ENCODE measurements around the gene CIDEB. TPM values are rescaled to one million over a fixed set of nuclear protein-coding genes. Genes with fewer than 3 reads are reported as not detected.

Gene CIDEB
- polyA plus RNA-seq, 1 donor, result 24.8 TPM

DNA sequence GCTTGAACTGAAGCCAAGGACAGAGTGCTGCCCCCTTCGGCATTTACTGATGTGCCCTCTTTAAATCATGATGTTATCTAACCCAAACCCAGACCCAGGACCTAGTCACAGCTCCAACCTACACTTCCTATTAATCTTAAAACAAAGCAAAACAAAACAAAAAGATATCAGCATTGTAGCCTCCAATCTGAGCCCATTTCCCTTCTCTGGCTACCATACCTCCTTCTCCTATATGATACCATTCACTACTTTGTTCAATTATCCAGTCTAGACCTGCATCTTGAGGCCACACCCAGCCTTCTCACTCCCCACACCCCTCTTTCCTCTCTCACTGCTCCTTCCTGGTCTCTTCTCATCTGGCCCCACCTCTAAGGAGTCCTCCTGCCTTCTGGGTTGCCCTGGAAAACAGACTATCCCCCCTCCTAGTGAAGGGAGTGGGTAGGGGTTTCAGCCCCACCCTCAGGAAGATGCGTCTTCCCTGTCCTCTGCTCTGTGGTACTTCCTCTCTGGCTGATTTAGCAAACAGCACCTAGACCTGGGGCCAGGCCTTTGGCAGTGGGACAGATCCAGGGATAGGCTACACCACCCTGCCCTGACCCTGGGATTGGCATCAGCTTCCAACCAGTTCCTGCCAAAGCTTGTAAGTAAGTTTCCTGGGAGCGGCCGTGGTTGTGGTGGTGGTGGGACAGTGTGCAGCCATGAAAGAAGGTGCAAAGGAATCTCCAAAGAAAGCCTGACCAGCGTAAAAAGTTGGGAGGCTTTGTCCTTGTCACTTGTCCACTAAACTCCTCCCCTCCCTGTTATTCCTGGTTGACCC is 6.8 kb upstream of the CIDEB start:
- DNase-seq, result no peak

DNA sequence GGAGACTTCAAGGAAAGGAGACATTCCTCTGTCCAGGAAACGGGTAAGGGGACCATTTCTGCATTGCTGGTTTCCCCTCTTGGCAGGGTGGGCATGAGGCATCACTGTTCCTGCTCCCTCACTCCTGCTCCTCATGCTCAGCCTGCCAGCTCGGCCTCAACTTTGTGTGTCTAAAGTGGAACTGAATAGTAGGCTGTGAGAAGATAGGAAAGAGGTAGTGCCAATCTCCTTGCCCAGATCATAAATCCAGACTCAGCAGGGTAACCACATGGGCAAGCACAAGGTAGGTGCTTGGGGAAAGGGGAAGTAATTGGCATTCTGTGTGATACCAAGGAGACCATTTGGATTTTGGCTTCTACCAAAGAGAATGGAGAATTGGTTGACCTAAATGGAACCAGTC is 6.1 kb upstream of the CIDEB start:
- no peak for DNase-seq

GRCh38 chr14:24312736-24313507 is 5.1 kb upstream of the CIDEB start:
- DNase-seq, result no peak

GRCh38 chr14:24311837-24312615 is 4.2 kb upstream of the CIDEB start:
- DNase-seq, result no peak

- peak; percentile 60 for DNase-seq
Observed at GRCh38 chr14:24310646-24311604, 3.1 kb upstream of the CIDEB start, which contains the start of gene LTB4R. Gene LTB4R, plus strand, starts transcription at chr14:24311502. Its CDS starts 4,150 bp downstream, at chr14:24315652.

- DNase-seq, result no peak
Observed at GRCh38 chr14:24310265-24310645, 2.5 kb upstream of the CIDEB start.

GRCh38 chr14:24309538-24310264 is 1.9 kb upstream of the CIDEB start, which contains the start of gene LTB4R2:
Gene LTB4R2, plus strand, starts transcription at chr14:24310140. Its CDS starts 525 bp downstream, at chr14:24310665.
- no peak for DNase-seq

DNA sequence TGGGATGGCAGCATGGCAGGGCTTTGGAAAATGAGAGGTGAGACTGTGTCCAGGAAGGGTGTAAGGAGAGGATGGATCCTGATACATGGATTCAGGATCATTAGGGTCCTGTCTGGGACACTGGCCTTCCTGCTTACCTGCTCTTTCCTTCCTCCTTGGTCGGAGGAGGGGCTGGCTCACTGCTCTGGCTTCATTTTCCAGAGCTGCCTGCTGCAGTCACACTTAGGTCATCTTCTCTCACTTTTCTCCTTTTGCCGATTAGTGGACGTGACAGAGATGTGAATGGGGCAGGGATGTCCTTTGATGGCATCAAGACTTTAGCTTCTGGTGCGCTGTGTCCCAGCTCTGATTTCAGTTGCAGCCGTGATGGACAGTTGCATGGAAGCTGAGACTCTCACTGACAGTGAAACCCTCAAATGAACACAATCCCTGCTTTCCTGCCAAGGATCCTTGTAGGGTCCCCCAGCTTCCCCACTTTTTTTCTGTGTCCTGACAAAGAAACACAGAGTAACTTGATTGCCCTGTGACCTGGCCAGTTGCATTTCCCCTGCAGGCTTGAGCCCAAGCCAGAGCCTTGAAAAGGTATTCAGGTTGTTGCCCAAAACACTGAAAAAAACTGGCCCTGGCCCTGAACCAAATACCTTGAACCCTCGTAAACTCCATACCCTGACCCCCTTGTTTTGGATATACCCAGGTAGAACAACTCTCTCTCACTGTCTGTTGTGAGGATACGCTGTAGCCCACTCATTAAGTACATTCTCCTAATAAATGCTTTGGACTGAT is 756 bp upstream of the CIDEB start:
- DNase-seq, result no peak

DNA sequence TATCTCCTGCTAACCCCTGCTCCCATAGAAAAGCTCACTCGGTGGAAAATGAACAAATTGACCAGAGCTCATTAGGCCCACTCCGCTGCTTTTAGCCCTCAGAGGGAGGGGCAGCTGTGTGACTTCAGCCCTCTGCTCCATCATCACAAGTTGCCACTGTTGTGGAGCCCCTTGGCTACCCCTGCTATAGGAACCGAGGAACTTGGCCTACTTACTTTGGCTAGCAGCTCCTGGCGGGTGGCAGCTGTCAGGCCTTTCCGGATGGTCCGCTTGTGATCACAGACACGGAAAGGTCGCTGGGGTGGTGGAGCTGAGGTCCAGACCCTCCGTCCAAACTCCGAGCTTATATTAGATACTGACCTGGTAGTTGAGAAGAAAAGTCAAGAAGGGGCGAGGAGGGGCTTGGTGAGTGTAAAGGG is 612 bp downstream of the CIDEB start:
- no peak for DNase-seq

- DNase-seq, result no peak
Observed at GRCh38 chr14:24304019-24304387, 3.8 kb downstream of the CIDEB start.

- no peak for DNase-seq
Observed at GRCh38 chr14:24300326-24300980, 7.3 kb downstream of the CIDEB start.

GRCh38 chr14:24299255-24300191 is 8.3 kb downstream of the CIDEB start, which contains the start of the genes DHRS1 and NOP9:
Gene DHRS1, minus strand, starts transcription at chr14:24299780. Its CDS starts 674 bp downstream, at chr14:24299106.
Gene NOP9, plus strand, starts transcription at chr14:24299850. Its CDS starts 105 bp downstream, at chr14:24299955.
- peak; percentile 91 for DNase-seq

DNA sequence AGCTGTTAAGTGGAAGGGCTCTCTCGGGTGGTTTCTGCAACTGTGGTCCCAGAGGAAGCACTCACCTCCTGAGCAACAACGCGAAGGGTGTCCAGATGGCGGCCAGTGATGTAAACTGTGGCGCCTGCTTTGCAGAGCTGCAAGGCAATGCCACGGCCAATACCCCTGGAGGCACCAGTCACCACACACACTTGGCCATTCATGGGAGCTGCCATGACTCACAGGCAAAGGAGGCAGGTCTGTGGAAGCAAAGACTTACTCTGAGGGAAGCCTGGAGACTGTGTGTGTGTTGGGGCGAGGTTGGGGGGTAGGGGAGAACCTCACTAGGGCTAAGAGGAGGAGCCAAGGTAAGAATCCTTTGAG is 8.9 kb downstream of the CIDEB start:
- no peak for DNase-seq

- no peak for DNase-seq
Observed at GRCh38 chr14:24297190-24297964, 10.4 kb downstream of the CIDEB start.

DNA sequence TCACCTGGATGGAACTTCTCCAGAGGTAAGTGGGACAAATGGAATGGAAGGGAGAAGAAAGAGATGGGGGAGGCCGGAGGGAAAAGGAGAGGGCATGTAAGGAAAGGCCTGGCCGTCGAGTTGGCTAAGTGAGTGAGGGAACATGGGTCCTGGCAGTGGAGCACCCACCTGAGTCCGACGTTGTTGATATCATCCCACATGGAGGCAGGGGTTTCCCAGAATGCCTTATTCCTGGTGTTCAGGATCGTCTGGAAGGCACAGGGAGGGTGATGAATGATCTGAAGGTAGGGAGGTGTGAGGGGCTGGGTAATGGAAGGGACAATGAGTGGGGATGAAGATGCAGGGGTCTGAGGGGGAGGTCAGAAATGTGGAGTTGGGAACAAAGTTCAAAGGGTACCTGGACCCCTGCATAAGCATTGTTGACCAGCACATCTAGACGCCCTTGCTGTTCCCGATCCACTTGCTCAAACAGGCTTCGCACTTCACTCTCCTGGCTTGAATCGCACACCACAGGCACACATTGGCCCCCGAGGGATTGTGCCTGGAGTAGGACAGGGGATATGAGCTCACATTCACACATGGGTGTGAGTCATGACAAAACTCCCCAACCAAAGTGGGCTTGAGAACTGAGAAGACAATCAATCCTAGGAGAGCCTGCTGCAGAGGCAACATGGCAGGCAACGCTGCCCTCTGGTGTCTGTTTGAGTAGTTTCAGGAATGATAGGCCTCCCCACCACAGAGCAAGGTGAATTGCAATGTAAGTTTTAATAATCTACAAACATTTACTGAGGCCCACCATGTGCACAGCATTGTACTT is 11.2 kb downstream of the CIDEB start:
- DNase-seq, result peak; percentile 55

- DNase-seq, result no peak
Observed at GRCh38 chr14:24293525-24293924, 14.3 kb downstream of the CIDEB start.
